Right lung (tissue), 5 donors: ENCODE results near the gene MEGF8. TPM values are rescaled to one million over a fixed set of nuclear protein-coding genes. Genes with fewer than 3 reads are reported as not detected.

Experiments used
- DNase-seq, 2 donors: peaks; one replicate each; pipeline ENCODE4 v3.0.0-alpha.2; 2013
- polyA plus RNA-seq, 5 donors: library from polyadenylated mRNA; unstranded; fragments of 120-200 nt; gene quantifications; one replicate each; pipeline versions ENCODE4 v1.2.1 to v1.2.3, GENCODE V29; 2013; ENCODE audit warnings: inconsistent platforms in 1 of 5, low replicate concordance in 1 of 5; ENCODE audit not compliant: insufficient read length in 5 of 5, insufficient read depth in 1 of 5

MEGF8 gene
- polyA plus RNA-seq, 5 donors, result 21.4 to 39.5 (median 27.9) TPM

GRCh38 chr19:42378225-42379215 is 53.1 kb downstream of the MEGF8 start:
- DNase-seq, result no peak

DNA sequence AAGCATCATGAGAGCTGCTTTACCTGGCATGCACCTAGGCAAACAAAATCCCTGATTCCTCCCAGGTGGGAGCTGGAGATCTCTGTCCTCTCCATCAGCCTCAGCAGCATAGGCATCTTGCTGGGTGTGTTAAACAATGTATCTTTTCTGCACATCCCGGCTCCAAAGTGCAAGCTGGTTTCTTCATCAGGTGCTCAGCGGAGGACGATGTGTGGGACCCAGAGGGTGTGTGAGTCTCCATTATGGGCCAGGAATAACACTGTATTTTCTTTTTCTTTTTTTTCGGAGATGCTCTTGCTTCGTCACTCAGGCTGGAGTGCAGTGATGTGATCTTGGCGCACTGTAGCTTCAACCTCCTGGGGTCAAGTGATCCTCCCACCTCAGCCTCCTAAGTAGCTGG is 54.7 kb downstream of the MEGF8 start:
- no peak for DNase-seq

- DNase-seq, result peak in 1 of 2 donors; percentile 30
Observed at GRCh38 chr19:42386974-42387707, 61.7 kb downstream of the MEGF8 start.

DNA sequence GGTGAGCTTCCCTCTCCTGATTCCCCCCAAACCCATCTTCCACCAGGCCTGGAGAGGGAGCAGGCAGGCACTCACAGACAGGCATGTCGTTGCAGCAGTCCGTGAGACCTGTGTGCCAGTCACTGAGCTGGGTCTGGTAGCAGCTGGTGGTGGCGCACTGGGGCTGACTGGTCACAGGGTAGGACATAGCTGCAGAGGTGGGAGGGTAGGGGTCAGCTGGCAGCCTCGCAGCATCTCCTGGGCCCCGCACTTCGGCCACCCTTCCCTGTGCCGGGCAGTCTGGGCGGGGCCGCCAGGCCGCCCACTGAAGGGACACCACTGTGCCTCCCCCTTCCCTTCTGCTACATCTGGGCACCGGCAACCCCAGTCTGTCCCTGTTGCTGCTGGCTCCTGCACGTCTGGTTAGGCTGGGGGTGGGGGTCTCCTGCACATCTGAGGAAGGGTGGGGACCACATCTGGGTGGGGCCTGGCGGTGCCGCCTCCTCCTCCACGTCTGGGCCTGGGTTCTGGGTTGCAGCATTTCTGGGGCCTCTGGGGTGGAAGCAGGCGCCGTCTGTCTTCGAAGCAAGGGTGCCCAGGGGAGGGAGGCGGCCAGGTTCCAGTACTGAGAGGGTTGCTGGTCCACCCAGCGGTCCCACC is 63.5 kb downstream of the MEGF8 start:
- no peak for DNase-seq

GRCh38 chr19:42389899-42390298 is 64.5 kb downstream of the MEGF8 start, which contains the start of gene CNFN:
Gene CNFN (minus strand): TSS chr19:42390297. CDS start chr19:42389037, 1,260 bp downstream.
- no peak for DNase-seq

DNA sequence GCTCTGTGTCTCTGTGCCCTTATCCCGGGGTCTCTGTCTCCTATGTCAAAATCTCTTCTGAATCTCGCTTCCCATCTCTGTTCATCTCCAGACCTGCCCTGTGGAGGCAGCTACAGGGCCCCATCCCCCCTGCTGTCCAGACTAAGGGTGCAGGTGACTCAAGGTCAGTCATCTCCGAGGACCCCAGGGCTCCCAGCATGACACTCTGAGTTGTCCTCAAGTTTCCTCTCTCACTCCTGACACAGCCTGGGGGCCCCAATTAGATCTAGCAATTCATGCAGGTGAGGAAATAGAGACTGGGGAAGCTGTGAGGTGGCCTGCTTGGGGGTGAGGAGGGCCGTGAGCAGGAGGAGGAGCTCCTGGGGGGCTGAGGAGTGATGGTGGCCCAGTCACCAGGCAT is 66.7 kb downstream of the MEGF8 start:
- no peak for DNase-seq

- no peak for DNase-seq
Observed at GRCh38 chr19:42394751-42395150, 69.3 kb downstream of the MEGF8 start.

- DNase-seq, result peak; percentile 99
Observed at GRCh38 chr19:42396381-42397262, 71.2 kb downstream of the MEGF8 start.

DNA sequence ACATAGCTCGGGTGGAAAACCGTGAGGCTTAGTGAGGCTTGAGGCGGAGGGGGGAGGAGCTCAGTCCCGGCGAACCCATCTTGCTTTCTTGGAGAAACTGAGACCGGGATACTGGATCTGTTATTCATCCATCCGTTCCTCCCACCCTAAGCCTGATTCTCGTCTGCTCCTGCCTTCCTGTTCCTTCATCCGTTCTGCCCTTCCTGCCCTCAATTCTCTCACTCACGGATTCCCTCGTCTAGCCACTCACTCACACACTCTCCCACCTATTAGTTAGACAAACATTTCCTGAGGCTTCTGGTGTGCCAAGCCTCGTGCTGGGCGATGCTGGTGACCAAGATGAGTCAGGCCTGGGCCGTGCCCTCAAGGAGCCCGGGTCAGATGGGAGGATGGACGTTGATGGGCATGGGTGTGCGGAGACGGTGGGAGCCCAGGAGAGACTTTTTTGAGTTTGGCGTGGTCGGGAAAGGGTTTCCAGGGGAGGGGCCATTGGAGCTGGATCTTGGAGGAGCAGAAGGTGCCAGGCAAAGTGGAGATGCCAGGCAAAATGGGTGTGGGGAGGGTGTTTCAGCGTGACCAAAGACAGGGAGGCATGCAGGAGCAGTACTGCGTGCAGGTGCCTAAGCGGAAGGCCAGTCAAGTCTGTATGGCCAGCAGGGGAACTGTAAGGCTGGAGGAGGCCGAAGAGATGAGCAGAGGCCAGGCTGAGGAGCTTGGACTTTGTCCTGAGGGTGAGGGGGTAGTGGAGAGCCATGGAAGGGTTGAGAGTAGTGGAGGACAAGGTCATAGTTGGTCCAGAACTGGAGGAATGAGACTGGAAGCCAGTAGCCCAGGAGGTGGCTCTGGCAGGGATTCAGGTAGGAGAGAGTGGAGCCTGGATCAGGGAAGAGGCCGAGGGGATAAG is 72.1 kb downstream of the MEGF8 start:
- DNase-seq, result no peak

DNA sequence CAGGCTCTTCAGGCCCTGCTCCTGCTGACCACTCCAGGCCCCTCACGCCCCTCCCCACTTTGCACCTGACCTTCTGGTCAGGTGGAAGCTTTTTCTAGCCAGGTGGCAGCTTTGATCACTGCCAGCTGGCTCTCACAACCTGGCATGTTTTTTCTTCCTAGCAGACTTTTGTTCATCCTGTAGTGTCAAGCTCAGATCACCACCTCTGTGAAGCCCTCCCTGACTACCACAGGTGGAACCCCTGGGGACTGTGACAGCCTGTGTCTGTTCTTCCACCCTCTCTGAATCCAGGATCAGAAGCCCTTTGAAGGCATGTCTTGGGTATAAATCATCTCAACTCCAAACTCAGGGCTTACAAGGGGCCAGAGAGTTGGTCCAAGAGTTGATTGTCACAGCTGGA is 75.0 kb downstream of the MEGF8 start:
- DNase-seq, result no peak

DNA sequence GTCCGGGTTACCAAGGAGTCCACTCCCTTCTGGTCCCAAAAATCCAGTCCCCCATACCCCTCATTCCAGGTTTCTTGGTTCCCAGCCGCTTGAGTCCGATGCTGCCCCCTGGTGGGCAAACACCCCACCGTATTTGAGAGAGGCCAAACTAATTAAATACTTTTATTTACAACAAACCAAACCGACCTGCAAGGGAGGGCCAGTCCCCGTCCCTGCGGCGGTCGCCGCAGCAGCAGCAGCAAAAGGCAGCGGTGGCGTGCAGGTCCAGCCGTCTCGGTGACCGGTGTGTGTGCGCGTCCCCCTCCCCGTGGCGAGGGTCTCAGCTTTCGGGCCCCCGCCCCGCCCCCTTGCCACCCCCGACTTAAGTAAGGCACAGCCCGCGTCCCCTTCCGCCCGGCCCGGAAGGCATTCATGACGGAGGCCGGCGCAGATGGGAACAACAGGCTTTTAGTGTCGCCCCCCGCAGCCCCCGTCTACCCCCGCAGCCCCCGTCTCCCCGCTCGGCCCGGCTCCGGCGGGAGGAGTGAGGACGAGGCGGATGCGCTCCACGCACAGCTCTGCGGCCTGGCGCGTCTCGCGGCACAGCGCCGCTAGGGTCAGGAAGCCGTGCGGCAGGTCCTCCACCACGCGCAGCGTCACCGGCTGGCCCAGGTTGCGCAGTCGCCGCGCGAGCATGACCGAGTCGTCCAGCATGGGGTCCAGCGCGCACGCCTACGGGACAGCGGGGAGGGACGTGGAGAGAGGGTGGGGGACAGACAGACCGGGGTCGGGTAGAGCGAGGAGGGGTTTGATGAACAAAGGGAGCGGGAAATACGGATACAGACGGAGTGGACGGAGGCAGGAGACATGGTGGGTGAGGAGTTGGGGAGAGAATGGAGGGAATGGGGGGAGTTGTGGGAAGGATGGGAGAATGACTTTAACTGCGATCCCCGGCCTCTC is 76.2 kb downstream of the MEGF8 start:
- DNase-seq, result peak; percentile 72 to 78

DNA sequence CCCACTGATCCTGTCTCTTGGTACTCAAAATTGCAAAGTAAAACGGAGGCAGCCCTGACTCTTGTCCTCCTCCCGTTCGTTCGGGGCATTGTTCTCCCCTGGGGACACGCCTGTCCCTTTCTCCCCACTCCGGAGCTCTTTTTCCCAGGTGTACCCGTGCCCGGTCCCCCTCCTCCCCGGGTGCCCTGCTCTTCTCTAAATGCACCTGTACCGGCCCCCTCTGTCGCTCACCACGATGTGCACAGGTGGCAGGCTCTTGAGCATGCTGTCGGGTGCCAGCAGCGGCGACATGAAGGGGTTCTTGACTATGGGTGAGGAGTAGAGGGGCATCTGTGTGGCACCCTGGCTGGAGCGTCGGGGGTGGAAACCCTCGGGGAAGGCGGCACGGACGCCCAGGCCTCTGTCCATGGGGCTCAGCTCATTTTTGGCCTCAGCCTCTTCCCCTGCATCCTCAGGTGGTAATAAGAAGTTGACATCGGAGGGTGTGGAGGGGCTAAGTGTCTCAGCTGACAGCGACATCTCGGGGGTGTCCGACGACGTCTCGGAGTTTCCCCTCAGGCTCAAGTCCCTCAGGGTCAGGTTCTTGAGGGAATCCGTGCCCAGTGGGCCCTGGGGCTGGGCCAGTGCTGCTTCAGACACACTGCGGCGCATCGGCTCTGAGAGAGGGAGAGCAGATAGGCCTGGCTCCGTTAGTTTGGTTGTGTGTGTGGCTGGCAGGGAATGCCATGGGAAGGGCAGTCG is 77.1 kb downstream of the MEGF8 start:
- no peak for DNase-seq

GRCh38 chr19:42403586-42403985 is 78.2 kb downstream of the MEGF8 start:
- DNase-seq, result no peak

DNA sequence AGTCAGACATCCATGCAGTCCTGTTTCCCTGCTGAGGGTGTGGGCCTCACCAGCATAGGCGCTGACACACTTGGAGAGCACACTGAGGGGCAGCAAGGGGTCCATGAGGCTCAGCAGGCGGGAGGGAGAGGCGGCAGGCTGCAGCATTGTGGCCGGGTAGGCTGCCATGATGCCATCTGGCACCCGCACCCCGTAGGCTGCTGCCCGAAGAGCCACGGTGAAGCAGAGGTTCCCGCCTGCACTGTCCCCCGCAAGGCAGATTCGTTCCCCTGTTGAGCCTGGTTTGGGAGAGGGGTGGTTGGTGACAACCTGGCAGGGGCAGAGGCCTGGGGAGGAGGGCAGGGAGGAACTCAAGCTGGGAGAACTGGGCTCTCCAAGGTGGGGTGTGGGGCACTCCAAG is 80.7 kb downstream of the MEGF8 start:
- no peak for DNase-seq

GRCh38 chr19:42407085-42407815 is 81.8 kb downstream of the MEGF8 start:
- DNase-seq, result no peak

DNA sequence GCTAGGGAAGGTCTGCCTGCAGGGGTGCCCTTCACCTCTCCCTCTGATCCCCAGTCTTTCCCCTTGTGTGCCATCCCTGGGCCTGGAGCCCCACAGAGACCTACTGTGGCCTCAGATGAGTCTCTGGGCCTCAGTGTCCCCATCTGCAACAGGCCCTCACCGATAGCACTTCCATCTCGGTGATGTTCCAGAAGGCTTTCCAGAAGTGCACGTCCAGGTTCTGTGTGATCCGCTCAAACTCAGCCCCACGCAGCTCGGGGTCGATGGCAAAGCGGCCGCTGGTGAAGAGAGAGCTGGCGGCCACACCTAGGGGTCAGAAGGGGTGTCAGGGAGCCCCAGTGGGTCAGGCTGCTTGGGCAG is 82.4 kb downstream of the MEGF8 start:
- DNase-seq, result no peak

DNA sequence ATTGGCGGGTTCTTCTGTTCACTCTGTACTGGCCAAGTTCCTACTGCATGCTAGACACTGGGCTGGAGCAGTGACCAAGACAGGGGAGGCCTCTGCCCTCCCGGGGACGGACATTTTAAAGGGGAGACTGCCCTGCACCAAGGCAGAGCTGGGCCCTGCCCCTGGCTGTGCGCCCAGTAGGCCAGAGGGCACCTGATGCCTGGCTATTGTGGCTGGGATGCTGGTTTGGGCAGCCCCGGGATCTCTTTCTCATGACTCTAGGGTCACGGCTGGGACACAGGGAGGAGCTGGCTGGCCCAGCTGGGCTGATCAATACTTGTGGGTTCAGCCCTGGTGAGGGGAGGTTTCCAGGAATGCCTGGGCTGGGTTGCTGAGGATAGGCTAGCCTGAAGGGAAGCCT is 84.0 kb downstream of the MEGF8 start:
- DNase-seq, result no peak

DNA sequence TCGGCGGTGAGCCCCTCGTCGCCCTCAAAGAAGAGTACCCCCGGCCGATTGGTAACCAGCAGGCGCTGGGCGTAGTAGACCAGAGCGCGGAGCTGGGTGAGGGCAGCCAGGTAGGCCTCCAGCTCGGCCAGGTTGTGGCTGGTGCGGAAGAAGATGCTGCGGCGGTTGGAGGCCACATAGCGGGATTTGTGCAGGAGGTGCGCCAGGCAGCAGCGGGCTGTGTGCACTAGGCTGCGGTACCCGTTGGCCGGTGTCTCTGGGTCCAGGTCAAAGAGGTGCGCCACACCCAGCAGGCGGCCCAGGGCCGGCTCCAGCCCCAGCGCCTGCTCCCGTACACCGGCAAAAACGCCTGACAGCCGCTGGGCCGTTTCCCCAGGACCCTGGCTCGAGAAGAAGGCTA is 84.9 kb downstream of the MEGF8 start:
- DNase-seq, result no peak
